ENCODE results near the gene SP7.
"Not testable (repeated sequence)": the region's sequence is repeated elsewhere in the genome, so short reads cannot be mapped to it uniquely, and the experiment has no call there.

Gene SP7

GRCh38 chr12:53346491-53346890 lies 10.3 kb upstream of the SP7 start:
- no peak for DNase-seq (ENCODE audit: low spot score)

- peak; percentile 74 for DNase-seq (ENCODE audit: low spot score)
Measured at GRCh38 chr12:53345486-53346188, 9.5 kb upstream of the SP7 start.

GRCh38 chr12:53344824-53345485 lies 8.8 kb upstream of the SP7 start:
- peak; percentile 81 for DNase-seq (ENCODE audit: low spot score)

- no peak for DNase-seq (ENCODE audit: low spot score)
Measured at GRCh38 chr12:53344487-53344823, 8.3 kb upstream of the SP7 start.

GRCh38 chr12:53343969-53344368 lies 7.8 kb upstream of the SP7 start:
- no peak for DNase-seq (ENCODE audit: low spot score)

GRCh38 chr12:53343449-53343848 lies 7.3 kb upstream of the SP7 start:
- no peak for DNase-seq (ENCODE audit: low spot score)

GRCh38 chr12:53340398-53340797 lies 4.2 kb upstream of the SP7 start:
- no peak for DNase-seq (ENCODE audit: low spot score)

- DNase-seq (ENCODE audit: low spot score): no peak
Measured at GRCh38 chr12:53338916-53339315, 2.8 kb upstream of the SP7 start.

- DNase-seq (ENCODE audit: low spot score): no peak
Measured at GRCh38 chr12:53338017-53338416, 1.9 kb upstream of the SP7 start.

GRCh38 chr12:53334822-53335221 lies 1.3 kb downstream of the SP7 start:
- no peak for DNase-seq (ENCODE audit: low spot score)

- DNase-seq (ENCODE audit: low spot score): no peak
Measured at GRCh38 chr12:53333845-53334244, 2.3 kb downstream of the SP7 start.

- DNase-seq (ENCODE audit: low spot score): no peak
Measured at GRCh38 chr12:53333289-53333688, 2.9 kb downstream of the SP7 start.

GRCh38 chr12:53332744-53333143 lies 3.4 kb downstream of the SP7 start:
- DNase-seq (ENCODE audit: low spot score): no peak

- DNase-seq (ENCODE audit: low spot score): not testable (repeated sequence)
Measured at GRCh38 chr12:53332339-53332738, 3.8 kb downstream of the SP7 start.

GRCh38 chr12:53330671-53331070 lies 5.5 kb downstream of the SP7 start:
- no peak for DNase-seq (ENCODE audit: low spot score)

- no peak for DNase-seq (ENCODE audit: low spot score)
Measured at GRCh38 chr12:53328043-53328435, 8.1 kb downstream of the SP7 start.

GRCh38 chr12:53327435-53328042 lies 8.6 kb downstream of the SP7 start:
- DNase-seq (ENCODE audit: low spot score): peak; percentile 35

GRCh38 chr12:53326460-53327185 lies 9.5 kb downstream of the SP7 start:
- DNase-seq (ENCODE audit: low spot score): no peak

GRCh38 chr12:53325511-53326061 lies 10.6 kb downstream of the SP7 start:
- peak; percentile 44 for DNase-seq (ENCODE audit: low spot score)

- DNase-seq (ENCODE audit: low spot score): peak; percentile 97
Measured at GRCh38 chr12:53324779-53325510, 11.2 kb downstream of the SP7 start.

GRCh38 chr12:53324113-53324778 lies 11.9 kb downstream of the SP7 start:
- DNase-seq (ENCODE audit: low spot score): no peak

Data from hepatic stellate cell (primary cell).